HG03066 (cell line): Measurements from ENCODE around the gene MLKL.

ENCODE experiments used
- ATAC-seq: cut with Tn5 transposase; IDR thresholded peaks from one replicate; pipeline ENCODE4 v1.9.1; 2021; ENCODE audit warnings: low read depth; ENCODE audit not compliant: unreplicated experiment

The MLKL gene

GRCh38 chr16:74700438-74701225 is at the start of gene MLKL:
Gene MLKL, minus strand, starts transcription at chr16:74700862. Its CDS starts 5,105 bp downstream, at chr16:74695757.
- ATAC-seq = peak; percentile 38

- no peak for ATAC-seq
Observed at GRCh38 chr16:74749291-74750055, 48.8 kb upstream of the MLKL start.

GRCh38 chr16:74748616-74749026 is 48.0 kb upstream of the MLKL start:
- no peak for ATAC-seq

DNA sequence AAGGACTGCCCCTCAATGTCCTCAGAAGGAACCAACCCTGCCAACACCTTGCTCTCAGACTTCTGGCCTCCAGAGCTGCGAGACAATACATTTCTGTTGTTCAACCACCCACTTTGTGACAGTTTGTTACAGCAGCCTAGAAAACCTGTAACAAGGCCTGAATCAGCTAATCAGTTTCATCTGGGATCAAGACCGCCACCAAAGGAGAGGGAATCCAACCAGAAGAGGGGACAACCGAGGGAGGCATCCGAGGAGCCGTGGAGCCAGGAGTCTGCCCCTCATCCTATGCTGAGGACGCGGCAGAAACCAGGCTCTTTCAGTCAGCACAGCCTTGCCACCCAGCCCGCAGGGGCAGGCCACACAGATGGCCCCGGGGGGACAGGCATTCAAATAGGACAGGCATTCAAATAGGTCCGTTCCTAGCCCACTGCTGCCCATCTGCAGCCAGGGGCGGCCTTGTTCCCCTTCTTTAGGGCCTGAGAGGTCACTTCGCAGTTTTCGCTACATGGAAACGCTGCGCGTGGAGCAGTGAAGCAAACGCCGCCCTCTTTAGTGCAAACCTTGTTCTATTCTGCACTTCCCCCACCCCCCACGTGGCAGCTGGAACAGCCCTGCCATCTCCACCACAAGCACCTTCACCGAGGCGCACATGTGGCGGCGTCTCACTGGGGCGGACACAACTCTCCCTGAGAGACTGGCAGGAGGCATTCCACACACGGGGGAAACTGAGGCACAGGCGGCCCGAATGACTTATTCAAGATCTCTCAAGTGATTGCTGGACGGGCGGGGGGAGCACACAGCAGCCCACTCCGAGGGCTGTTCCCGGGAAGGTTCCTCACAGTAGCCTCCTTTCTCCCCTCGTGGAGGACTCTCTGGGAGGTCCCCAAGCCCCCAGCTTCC is 47.3 kb upstream of the MLKL start:
- no peak for ATAC-seq

- ATAC-seq = no peak
Observed at GRCh38 chr16:74745926-74746325, 45.3 kb upstream of the MLKL start.

DNA sequence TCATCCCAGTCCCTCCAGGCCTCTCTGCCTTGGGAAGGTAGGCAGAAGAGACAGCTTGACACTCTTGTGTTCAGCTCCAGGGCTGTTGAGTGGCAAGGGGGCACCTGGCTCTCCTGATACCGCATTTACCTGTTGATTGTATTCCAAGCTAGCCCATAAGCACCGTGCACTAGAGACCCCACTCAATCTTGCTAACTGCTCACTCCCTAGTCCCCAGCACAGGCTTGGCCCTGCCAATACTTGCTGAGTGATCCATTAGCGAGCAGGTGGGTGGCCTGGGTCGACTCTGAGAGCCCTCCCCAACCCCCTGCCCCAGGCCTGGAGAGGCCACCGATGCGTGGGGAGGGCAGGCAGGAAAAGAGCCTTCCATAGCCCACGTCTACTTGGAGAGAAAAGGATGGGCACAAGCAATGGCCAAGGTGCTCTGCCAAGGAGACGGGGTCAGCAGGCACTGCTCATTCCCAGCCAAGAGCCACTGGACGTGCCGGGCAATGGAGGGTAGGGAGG is 44.5 kb upstream of the MLKL start:
- ATAC-seq = no peak

- no peak for ATAC-seq
Observed at GRCh38 chr16:74744566-74744965, 43.9 kb upstream of the MLKL start.

GRCh38 chr16:74743668-74744299 is 43.1 kb upstream of the MLKL start:
- no peak for ATAC-seq

DNA sequence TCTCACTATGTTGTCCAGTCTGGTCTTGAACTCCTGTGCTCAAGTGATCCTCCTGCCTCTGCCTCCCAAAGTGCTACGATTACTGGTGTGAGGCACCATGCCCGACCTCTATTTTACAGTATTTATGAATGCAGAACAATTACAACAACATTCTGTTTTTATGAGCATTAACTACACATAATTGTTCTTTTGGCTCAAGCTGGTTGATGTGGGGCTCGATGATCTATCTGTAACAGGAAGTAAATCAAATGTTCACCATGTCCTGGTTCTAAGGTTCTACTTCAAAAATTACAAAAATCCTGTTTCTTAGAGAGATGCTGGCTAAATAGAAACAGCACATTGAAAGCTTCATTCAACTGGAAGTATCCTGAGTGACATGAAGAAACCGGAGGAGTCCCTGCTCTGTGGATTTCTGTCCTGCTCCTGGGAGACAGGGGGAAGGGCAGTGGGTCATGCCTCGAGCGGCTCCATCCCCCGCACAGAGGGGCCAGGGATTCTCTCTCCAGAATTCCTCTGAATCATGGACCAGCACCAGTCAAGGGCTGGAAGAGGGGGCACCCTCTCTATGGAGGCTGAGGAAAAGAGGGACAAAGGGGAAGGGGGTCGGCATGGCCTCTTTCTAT is 42.5 kb upstream of the MLKL start:
- no peak for ATAC-seq

DNA sequence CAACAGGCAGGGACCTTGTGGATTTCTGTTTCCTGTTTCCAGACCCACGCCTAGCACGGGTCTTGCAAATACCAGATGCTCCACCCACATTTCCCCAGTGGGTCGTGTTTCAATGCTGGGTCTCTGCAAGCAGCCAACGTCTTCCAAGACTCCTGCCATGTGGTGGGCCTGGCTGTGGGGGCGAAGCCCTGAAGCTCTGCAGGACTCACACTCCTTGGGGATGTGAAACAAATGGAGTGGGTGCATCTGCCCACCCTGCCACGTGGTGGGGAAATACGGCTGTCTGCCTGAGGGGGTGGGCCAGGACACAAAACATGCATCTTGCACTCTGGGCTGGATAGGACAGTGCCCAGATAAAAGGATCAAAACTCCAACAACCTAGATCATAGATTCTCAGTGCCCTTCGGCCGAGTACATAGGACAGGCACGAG is 41.4 kb upstream of the MLKL start:
- no peak for ATAC-seq

DNA sequence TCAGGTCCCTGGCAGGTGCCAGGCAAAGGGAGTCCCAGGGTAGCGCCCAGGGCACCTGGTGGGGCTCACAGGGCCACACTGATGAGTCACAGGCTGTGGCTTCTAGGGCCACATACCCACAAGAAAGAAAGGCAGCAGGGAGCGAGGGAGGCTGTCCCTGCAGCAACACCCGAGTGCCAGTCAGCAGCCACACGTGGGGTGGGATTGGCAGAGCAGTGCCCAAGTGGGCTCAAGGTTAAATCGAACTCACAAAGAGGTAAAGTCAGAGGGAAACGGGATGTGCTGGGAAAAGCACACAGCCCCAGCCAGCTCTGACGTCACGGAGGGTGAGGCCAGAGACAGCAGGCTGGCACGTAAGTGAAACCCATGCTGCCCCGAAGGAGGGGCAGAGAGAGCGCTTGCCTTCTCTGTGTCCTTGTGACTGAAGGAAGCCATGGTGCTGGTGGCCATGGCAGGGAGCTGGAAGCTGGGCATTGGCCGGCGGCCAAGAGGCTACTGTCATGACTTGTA is 40.2 kb upstream of the MLKL start:
- ATAC-seq = no peak

DNA sequence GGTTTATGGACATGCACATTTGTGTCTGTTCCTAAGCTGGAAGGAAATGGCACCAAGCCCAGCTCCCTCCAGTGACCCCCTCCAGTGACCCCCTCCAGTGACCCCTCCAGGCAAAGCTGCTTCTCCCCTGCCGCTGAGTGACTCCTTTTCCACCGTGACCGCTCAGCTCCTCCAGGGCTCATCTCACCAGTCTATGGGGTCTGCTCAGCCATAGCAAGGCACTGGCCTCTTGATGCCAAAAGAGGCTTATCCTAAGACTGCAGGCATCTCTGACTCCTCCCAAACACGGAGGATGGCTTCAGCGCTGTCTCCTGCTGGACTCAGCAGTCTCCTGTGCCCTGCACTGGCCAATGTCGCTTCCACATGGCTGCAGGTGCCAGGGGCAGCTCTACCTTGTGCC is 38.6 kb upstream of the MLKL start:
- no peak for ATAC-seq

DNA sequence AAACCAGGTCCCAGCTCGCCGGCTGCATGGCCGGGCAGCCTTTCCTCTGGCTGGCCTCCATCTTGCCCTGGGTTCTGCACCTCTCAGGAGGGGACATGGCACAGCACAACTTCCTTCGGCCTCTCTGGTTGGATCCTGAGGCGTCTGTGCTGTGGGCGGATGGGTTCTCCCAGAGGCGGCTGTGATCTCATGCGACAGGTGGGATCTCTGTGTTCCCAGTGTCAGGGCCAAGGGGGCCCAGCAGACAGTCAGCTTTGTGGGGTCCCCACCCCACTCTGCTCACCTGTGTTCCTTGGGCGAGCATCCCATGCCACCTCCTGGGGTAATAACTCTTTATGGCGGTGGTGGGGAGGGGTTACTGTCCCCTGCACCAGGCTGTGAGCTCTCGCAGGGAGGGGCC is 38.2 kb upstream of the MLKL start:
- ATAC-seq = no peak

- no peak for ATAC-seq
Observed at GRCh38 chr16:74738113-74738541, 37.5 kb upstream of the MLKL start.

- ATAC-seq = no peak
Observed at GRCh38 chr16:74737521-74737920, 36.9 kb upstream of the MLKL start.

- no peak for ATAC-seq
Observed at GRCh38 chr16:74736531-74737157, 36.0 kb upstream of the MLKL start.

DNA sequence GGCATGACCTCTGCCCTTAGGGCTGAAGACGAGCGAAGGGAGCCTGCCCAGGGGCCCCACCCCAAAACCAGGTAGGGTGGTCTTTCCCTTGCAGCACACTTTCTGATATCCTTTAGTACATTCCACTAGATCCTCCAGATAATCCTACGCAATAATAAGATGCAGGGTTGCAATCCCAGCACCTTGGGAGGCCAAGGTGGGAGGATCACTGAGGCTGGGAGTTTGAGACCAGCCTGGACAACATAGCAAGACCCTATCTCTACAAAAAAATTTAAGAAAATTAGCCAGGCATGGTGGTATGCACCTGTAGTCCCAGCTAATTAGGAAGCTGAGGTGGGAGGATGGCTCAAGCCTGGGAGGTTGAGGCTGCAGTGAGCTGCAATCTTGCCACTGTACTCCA is 34.9 kb upstream of the MLKL start:
- ATAC-seq = no peak

GRCh38 chr16:74735162-74735452 is 34.4 kb upstream of the MLKL start:
- ATAC-seq = no peak
